Islet precursor cell (in vitro differentiated cells): ENCODE measurements around the gene H2BK1.
A peak's percentile ranks its signal among the peaks of the same experiment; 100 is the strongest.

Experiments used
- DNase-seq: peaks from one replicate; pipeline ENCODE4 v3.0.0-alpha.2; 2018

The H2BK1 gene

DNA sequence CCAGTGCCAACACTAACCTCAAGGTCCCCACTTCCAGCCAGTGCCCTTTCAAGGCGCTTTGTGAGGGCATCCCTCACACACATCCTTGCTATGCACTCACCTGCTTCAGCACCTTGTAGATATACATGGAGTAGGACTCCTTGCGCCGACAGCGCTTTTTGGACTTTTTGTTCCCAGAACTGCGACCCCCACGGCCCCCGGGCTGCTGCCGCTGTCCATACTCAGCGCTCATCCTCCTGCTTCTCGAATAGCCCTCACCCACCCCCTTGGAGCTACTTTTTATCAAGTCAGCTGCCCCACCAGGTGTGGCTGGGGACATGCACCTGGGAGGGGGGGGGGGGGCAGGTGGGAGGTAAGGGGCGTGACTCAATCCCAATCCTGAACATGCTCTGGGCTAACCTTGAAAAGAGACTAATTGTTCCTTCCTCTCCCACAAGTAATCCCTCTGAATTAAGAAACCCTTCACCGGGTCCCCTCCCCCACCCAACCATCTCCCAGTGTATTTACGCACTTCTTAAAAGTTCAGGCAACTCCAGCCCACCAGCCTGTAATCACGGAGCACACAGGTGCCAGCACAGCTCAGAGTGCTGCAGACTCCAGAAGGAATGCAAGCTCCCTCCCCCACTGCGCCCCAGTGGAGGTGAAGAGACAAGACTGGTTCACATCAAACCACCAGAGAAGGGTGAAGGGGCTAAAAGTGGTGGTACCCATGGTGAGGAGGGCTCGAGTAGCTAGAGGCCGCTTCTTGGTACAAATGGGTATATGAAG lies at the start of gene H2BK1:
H2BK1 (minus strand) TSS at position 402 of the 768 bp plus-strand sequence; CDS start at position 232, 170 bp downstream.
- DNase-seq = no peak

DNA sequence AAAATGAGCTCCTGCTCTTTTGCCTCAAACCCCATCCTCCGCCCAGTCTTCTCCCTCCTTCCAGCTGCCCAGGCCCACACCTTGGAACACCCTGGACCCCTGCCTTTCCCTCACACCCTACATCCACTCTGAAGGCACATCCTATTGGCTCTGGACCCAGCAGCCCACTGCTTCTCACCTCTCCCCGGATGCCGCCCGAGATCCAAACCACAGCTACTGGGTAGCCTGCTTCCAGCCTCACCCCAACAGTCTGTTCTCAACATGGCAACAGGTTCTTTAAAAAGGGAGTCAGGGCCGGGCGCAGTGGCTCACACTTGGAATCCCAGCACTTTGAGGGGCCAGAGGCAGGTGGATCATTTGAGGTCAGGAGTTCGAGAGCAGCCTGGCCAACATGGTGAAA lies 47.7 kb upstream of the H2BK1 start:
- DNase-seq = no peak

GRCh38 chr7:151256410-151257045 lies 46.2 kb upstream of the H2BK1 start:
- no peak for DNase-seq

GRCh38 chr7:151255390-151255789 lies 45.1 kb upstream of the H2BK1 start:
- DNase-seq = no peak

GRCh38 chr7:151254851-151255250 lies 44.6 kb upstream of the H2BK1 start:
- no peak for DNase-seq

GRCh38 chr7:151254316-151254715 lies 44.0 kb upstream of the H2BK1 start:
- DNase-seq = no peak

GRCh38 chr7:151252961-151253711 lies 42.8 kb upstream of the H2BK1 start:
- DNase-seq = no peak

DNA sequence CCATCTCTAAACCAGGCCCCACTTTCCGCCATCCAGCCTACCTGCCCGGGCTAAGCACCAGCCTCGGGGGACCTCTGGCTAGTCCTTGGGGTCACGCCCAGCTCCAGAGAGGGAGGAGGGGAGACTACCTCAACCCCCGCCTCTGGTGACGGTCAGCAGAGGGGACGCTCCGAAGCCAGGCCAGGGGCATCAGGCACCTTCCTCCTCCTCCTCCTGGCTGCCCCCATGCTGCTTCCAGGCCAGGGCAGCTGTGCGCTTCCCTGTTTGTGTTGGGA lies 42.2 kb upstream of the H2BK1 start:
- peak; percentile 54 for DNase-seq

DNA sequence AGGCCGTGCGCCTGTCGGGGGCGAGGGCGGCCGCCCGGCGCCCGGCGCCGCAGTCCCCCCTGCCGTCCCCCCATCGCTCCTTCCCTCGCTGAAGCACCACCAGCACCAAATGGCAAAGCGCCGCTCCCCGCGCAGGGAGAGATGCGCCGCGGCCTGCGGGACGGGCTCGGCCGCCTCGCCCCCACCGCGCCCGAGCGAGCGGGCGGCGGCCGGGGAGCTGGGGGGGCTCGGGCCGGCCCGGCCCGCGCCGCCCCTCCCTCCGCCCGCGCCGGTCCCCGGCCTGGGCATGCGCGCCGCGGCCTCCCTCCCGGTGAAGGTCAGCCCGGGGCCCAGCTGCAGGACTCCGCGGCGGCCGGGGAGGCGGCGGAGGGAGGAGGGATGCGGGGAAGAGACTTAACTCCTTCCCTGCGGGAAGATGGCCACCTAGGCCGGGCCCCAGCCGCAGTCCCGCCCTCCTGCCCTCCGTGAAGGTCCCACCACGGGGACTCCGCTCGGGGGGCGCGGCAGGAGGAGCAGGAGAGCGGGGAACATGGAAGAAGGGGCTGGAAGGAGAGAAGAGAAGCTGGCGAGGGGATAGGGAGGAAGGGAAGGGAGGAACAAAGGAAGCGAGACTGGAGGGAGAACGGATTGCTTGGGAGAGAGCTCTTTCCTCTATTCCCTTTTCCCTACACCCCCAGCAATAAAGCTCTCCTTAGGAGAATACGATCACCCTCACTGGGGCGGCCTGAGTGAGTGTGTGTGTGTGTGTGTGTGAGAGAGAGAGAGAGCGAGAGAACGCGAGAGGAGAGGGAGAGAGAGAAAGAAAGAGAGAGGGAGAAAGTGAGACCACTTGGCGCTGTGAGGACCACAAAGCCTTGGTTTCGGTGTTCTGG lies 41.6 kb upstream of the H2BK1 start:
- DNase-seq = peak; percentile 79

DNA sequence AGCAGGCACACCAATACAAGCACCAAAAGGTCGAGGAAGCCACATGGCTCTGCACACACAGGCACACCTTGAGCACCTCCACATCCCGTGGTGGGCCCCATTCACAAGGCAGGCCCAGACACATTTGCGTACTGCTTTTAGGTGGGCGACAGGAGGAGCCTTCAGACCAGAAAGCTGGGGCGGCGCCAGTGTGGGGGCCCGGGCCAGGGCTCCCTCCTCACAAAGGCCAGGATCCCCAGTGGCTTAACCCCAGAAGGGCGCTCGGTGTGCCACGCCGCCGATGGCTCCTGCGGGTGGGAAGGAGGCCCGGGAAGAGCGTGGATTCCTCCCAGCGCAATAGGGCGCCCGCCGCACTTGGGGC lies 41.0 kb upstream of the H2BK1 start:
- DNase-seq = no peak

DNA sequence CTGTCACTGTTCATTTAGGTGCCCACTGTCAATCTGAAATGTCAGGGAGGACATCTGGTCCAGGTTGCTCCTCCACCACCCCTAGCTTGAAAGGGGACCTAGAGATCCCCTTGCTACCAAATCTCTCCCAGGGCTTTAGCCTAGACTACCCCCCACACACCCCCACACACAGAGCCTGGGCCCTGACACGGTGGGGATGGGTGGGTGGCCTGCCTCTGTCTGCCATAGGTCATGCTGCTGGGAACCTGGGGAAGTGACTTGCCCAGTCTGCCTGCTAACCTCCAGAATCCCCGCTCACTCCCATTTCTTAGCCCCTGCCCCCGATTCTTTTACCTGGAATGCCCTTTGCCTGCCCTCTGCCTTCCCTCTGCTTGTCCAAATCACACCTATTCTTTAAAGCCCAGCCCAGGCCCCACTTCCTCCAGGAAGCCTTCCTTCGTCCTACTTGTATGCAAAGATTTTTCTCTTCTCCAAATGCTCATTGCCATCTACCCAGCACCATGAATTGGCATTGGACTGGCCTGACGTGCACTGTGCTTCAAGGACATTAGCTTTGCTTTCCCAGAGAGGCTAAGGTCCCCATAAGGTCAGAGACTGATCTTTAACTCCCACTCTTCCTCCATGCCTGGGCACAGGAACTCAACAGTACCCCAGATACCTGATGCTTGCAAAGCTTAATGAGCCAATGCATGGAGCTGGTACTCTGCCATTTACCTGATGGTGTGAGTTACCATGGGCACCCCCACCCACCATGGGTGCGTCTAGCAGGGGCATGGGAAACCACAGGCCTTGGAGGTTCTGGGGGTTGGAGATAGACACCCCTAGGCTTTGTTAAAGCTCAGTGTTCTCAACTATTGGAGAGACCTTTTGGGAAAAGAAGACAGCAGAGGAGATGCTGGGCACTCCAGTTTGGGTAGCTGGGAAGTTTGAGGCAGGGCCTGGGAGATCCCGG lies 40.2 kb upstream of the H2BK1 start:
- no peak for DNase-seq

- peak; percentile 65 for DNase-seq
Observed at GRCh38 chr7:151249732-151250072, 39.4 kb upstream of the H2BK1 start.

GRCh38 chr7:151249034-151249731 lies 38.9 kb upstream of the H2BK1 start:
- DNase-seq = peak; percentile 64

DNA sequence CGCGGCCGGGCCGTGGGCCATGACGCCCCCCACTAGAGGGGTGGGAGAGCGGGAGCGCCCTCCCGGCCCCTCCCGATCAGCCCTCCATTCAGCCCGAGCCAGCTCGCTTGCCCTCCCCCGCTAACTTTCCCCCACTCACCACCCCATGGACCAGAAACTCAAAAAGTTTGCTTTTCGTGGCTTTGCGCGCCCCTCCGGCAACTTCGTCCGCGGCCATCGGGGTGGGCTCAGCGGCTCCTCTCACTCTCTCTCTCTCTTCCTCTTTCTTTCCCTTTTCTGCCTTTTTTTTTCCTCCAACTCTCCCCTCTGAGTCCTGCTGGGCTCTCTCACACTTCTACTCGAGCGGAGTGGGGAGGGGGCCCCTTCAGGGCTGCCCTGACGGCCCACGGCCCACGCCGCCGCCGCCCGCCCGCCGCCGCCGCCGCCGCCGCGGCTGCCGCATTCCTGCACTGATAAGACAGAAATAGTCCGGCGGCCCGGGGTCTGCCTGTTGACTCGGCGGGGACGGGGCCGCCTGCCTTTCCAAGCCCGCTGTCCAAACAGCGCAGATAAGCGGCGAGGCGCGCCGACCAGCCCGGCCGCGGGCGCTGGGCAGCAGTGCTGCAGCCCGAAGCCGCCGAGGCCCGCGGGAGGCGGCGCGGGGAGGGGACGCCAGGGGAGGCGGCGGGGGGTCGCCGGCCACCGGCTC lies 38.2 kb upstream of the H2BK1 start, which contains the start of gene SMARCD3:
SMARCD3 (minus strand) TSS at position 349 of the 688 bp plus-strand sequence; CDS start at position 217, 132 bp downstream.
- peak; percentile 91 for DNase-seq

DNA sequence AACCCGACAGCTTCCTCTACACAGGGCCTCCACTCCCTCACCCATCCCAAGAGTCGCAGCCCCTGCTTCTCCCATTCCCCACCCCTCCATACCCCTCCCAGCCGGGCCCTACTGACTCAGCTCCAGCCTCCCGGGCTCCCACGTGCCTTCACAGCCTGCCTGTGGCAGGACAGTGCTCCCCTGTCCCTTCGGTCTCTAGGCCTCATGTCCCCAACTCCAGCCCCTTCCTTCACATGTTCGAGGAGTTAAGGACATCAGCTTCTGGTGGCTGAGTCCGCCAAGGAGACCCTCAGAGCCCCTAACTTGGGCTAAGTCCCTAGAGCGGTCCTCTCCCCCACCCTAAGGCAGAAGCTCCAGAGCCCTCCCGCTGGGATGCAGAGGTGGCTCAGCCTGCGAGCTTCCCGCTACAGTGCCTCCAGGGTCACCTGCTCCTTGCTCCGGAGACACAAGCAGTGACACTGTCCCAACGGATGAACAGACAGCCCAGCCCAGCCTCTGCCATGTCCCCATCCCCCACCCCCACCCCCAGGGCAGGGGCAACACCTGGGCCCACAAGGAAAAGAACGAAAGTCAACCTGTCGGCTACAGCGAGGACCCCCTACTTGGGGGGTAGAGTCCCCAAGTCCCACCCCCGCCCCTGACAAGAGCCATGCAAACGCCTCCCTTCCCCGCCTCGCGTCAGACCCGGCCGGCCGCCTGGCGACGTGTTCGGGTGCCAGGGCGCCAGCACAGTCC lies 37.5 kb upstream of the H2BK1 start:
- DNase-seq = peak; percentile 67

DNA sequence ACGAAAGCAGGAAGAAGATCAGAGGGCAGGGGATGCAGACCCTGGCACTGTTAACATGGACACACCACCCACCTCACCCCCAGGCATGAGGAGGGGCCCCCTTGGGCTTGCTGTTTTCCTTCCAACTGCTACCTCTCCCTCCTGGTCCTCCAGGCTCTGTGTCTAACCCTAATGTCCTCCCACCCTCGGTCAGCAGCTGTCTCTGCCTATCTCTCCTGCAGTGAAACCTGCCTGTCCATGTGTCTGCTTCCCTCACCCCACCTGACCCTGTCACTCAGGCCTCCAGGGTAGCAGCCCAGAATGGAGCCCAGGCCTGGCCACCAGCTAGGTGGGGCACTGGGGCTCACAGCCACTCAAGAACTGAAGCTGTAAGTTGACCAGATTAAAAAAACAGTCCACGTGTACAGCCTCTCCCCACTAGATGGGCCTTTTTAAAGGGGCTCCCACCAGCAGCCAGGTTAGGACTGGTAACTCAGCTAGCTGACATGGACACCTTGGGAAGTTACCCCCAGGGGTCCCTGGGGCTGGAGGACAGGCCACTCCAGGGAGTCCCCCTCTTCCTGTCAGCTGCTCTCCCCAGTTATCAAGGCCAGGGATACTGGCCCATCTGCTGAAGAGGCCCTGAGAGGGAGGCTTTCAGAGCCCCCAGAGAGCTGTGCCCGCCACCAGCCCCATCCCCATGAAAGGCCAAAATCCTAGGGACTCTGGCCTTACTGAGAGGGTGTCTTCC lies 36.7 kb upstream of the H2BK1 start:
- no peak for DNase-seq

- no peak for DNase-seq
Observed at GRCh38 chr7:151246102-151246850, 36.0 kb upstream of the H2BK1 start.

DNA sequence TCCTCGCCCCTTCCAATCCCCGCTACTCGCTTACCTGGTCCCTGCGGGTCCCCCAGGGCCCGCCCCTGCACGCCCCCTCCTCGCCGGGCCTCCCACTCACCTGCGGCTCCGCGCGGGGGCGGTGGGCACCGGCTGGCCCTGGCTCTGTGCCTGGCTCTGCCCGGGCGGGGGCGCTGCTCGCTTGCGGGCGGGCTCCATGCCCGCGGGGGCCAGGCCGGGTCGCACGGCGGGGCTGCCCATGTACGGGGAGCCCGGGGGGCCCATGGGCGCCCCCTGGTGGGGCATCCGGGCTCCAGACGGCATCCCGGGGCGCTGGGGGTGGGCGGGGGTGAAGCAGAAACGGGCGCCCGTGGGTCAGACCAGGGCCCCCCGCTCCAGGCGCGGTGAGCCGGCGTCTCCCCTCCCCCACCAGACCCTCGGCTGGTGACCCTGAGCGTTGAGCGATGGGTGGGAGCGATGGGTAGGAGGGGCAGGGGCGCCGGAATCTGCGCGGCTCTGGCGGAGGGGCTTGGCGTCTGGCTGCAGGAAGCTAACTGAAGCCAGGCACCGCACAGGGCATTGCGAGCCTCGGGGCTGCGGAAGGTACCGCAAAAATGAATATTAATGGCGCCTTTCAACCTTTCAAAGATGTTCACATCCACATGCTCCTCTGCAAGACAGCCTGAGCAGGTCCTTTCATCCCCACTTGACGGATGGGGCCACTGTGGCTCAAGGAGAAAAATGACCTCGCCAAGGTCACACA lies 35.2 kb upstream of the H2BK1 start:
- DNase-seq = peak; percentile 80
